Vagina (tissue), 2 donors: Measurements from ENCODE around the gene SLC31A1. TPM values are rescaled to one million over a fixed set of nuclear protein-coding genes. Genes with fewer than 3 reads are reported as not detected.
"Not testable (repeated sequence)": the region's sequence is repeated elsewhere in the genome, so short reads cannot be mapped to it uniquely, and the experiment has no call there.

ENCODE experiments used
- DNase-seq, 2 donors: peaks; one replicate each; pipeline ENCODE4 v3.0.0-alpha.2; 2017; ENCODE audit errors: extremely low spot score in 2 of 2
- H3K27ac ChIP-seq: fragments of 200-600 bp; sonication (generic); one replicate; pipeline ENCODE4 v1.5.1; 2019
- H3K27me3 ChIP-seq: fragments of 200-600 bp; sonication (generic); one replicate; pipeline ENCODE4 v1.5.1; 2019
- H3K36me3 ChIP-seq, 2 donors: fragments of 200-600 bp; sonication (generic); one replicate each; pipeline ENCODE4 v1.5.1; 2017 to 2019
- H3K4me1 ChIP-seq: fragments of 200-600 bp; sonication (generic); one replicate; pipeline ENCODE4 v1.5.1; 2019
- H3K4me3 ChIP-seq, 2 donors: fragments of 200-600 bp; sonication (generic); 1 replicate in 1 of 2; 2 replicates in 1 of 2; pipeline ENCODE4 v1.5.1; 2016 to 2019
- H3K9me3 ChIP-seq: fragments of 200-600 bp; sonication (generic); one replicate; pipeline ENCODE4 v1.5.1; 2019
- CTCF ChIP-seq, 3 experiments: fragments of 450-650 bp in 2 of 3; fragments of 200-600 bp in 1 of 3; sonication (generic) in 1 of 3; IDR thresholded peaks; one replicate each; pipeline ENCODE4 v1.5.1; 2017 to 2019; ENCODE audit warnings: antibody characterized with exemption in 3 of 3, mild to moderate bottlenecking in 2 of 3, moderate library complexity in 2 of 3
- POLR2A ChIP-seq, 2 donors: fragments of 450-650 bp; IDR thresholded peaks; one replicate each; pipeline ENCODE4 v1.6.1; 2017; ENCODE audit warnings: antibody characterized with exemption in 2 of 2, mild to moderate bottlenecking in 2 of 2, moderate library complexity in 2 of 2
- POLR2AphosphoS5 ChIP-seq, 2 donors: sonication (generic); formaldehyde crosslinking; IDR thresholded peaks; one replicate each; pipeline ENCODE4 v1.9.0; 2017; ENCODE audit warnings: antibody characterized with exemption in 2 of 2, mild to moderate bottlenecking in 2 of 2, low read depth in 1 of 2; ENCODE audit not compliant: insufficient read depth in 1 of 2
- intact Hi-C: fragments of 100-400 bp; cut with DNase I; formaldehyde crosslinking; loops from one replicate; pipeline ENCODE4 v1.15.1; 2023
- total RNA-seq: library from RNA; depleted of rRNA; stranded (reverse); fragments of >200 nt; gene quantifications from one replicate; pipeline ENCODE4 v1.2.3, GENCODE V29; 2016

Gene SLC31A1
- total RNA-seq, 1 donor from 2014 or later, result 9.3 TPM

- DNase-seq, result no peak
- H3K9me3 ChIP-seq, result no peaks in the 10 kb centered on the region
- peaks cover 13% of the 10 kb centered on the region for H3K4me1 ChIP-seq
- no peak for TF ChIP-seq POLR2A (IDR thresholded peaks at IDR 0.05)
- TF ChIP-seq POLR2AphosphoS5 (IDR thresholded peaks at IDR 0.05; ENCODE audit: insufficient read depth in 1 of 2, low read depth in 1 of 2), result no peak
- no peak for TF ChIP-seq CTCF (IDR thresholded peaks at IDR 0.05)
- no peak overlapping the region for H3K4me3 ChIP-seq
- intact Hi-C loops, result no loop called here
- no peaks in the 10 kb centered on the region for H3K27me3 ChIP-seq
- no peak overlapping the region for H3K27ac ChIP-seq
- no peaks in the 10 kb centered on the region for H3K36me3 ChIP-seq
Observed at GRCh38 chr9:113227436-113227835, 6.1 kb downstream of the SLC31A1 start.

- Histone ChIP-seq H3K9me3 (no peaks in the 10 kb centered on the region), H3K36me3 (no peaks in the 10 kb centered on the region), H3K4me3 (no peak overlapping the region), H3K27ac (no peak overlapping the region), H3K4me1 (peaks cover 8% of the 10 kb centered on the region), H3K27me3 (no peaks in the 10 kb centered on the region)
- intact Hi-C loops, result no loop called here
- TF ChIP-seq POLR2AphosphoS5 (IDR thresholded peaks at IDR 0.05; ENCODE audit: insufficient read depth in 1 of 2, low read depth in 1 of 2) (no peak), POLR2A (IDR thresholded peaks at IDR 0.05) (no peak), CTCF (IDR thresholded peaks at IDR 0.05) (no peak)
- DNase-seq, result no peak
Observed at GRCh38 chr9:113228130-113228665, 6.9 kb downstream of the SLC31A1 start.

- no peak overlapping the region for H3K4me3 ChIP-seq
- TF ChIP-seq POLR2A (IDR thresholded peaks at IDR 0.05), result no peak
- TF ChIP-seq CTCF (IDR thresholded peaks at IDR 0.05), result no peak
- TF ChIP-seq POLR2AphosphoS5 (IDR thresholded peaks at IDR 0.05; ENCODE audit: insufficient read depth in 1 of 2, low read depth in 1 of 2), result no peak
- no peaks in the 10 kb centered on the region for H3K9me3 ChIP-seq
- H3K27me3 ChIP-seq, result no peaks in the 10 kb centered on the region
- no peak overlapping the region for H3K27ac ChIP-seq
- peaks cover 6% of the 10 kb centered on the region for H3K4me1 ChIP-seq
- H3K36me3 ChIP-seq, result no peaks in the 10 kb centered on the region
- DNase-seq, result no peak
- intact Hi-C loops, result no loop called here
Observed at GRCh38 chr9:113231701-113232100, 10.4 kb downstream of the SLC31A1 start.

DNA sequence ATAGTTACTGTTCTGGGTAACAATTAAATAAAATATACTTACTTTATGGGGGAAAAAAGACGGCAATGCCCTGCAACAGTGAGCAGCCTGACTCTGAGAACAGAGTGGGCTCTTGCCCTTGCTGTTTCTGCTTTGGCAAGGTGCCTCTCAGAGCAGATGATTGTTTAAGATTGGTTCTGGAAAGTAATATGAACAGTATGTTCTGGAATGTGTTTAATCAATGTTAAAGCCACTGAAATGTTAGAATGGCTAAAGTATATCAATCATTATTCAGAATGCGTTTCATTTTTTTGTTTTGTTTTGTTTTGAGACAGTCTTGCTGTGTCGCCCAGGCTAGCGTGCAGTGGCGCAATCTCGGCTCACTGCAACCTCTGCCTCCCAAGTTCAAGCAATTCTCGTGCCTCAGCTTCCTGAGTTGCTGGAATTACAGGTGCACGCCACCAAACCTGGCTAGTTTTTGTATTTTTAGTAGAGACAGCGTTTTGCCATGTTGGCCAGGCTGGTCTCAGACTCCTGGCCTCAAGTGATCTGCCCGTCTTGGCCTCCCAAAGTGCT, 14.4 kb downstream of the SLC31A1 start:
- H3K4me1 ChIP-seq, H3K4me3 ChIP-seq, H3K36me3 ChIP-seq, H3K27me3 ChIP-seq, H3K27ac ChIP-seq, H3K9me3 ChIP-seq, DNase-seq, intact Hi-C loops: not testable (repeated sequence)

DNA sequence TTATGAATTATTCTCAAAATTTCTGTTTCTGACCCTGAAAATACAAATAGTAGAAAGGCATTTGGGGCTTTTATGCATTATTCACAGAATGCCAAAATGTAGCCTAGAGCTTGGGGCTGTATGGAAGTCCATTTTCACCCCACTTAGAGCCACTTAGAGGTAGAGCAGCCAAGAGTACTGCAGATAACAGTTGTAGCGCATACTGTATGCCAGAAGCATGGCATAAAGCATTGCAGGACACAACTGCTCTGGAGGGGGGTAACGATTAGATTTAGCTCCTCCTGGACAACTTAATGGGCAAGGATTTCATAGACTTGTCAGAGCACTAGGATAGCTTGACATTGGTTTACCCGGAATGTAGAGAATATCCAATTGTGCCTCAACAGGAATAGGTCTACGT, 15.7 kb downstream of the SLC31A1 start:
- intact Hi-C loops, result no loop called here
- no peaks in the 10 kb centered on the region for H3K9me3 ChIP-seq

More for the DNA sequence above, 15.7 kb downstream of the SLC31A1 start:
- H3K36me3 ChIP-seq, result no peaks in the 10 kb centered on the region
- no peak overlapping the region for H3K4me3 ChIP-seq
- TF ChIP-seq POLR2A (IDR thresholded peaks at IDR 0.05) (no peak), POLR2AphosphoS5 (IDR thresholded peaks at IDR 0.05; ENCODE audit: insufficient read depth in 1 of 2, low read depth in 1 of 2) (no peak), CTCF (IDR thresholded peaks at IDR 0.05) (no peak)
- no peak for DNase-seq
- H3K27me3 ChIP-seq, result no peaks in the 10 kb centered on the region
- H3K4me1 ChIP-seq, result peaks cover 6% of the 10 kb centered on the region
- H3K27ac ChIP-seq, result no peak overlapping the region
